H1 (cell line): ENCODE data around the gene GNGT2. TPM values are rescaled to one million over a fixed set of nuclear protein-coding genes. Genes with fewer than 3 reads are reported as not detected.

ENCODE experiments used
- CHD2 ChIP-seq: IDR thresholded peaks from 2 replicates; pipeline ENCODE4 v1.6.1; 2012; ENCODE audit warnings: low read length, improper control_type of control experiment
- CTBP2 ChIP-seq: IDR thresholded peaks from 2 replicates; pipeline ENCODE4 v1.7.0; 2011; ENCODE audit warnings: borderline replicate concordance, mild to moderate bottlenecking, moderate library complexity, mixed read lengths, low read length; ENCODE audit not compliant: insufficient read depth, insufficient read length
- EZH2 ChIP-seq: fragments of 200-600 bp; sonication (generic); IDR thresholded peaks from 2 replicates; pipeline ENCODE4 v1.7.1; 2012; ENCODE audit warnings: low read depth, mild to moderate bottlenecking, moderate library complexity, low read length, inconsistent platforms; ENCODE audit not compliant: severe bottlenecking
- GABPA ChIP-seq: IDR thresholded peaks from 2 replicates; pipeline ENCODE4 v1.6.1; 2011; ENCODE audit warnings: mild to moderate bottlenecking, low read length, moderate library complexity, borderline replicate concordance; ENCODE audit not compliant: insufficient read depth
- SIX5 ChIP-seq: IDR thresholded peaks from 2 replicates; pipeline ENCODE4 v1.6.1; 2011; ENCODE audit warnings: mild to moderate bottlenecking, low read depth, low read length
- TEAD4 ChIP-seq: IDR thresholded peaks from 2 replicates; pipeline ENCODE4 v1.6.1; 2012; ENCODE audit warnings: low read depth, low read length, inconsistent platforms, mixed read lengths
- polyA plus RNA-seq, 7 experiments: library from polyadenylated mRNA; depleted of rRNA in 3 of 7; stranded (reverse) in 5 of 7; unstranded in 2 of 7; fragments of >200 nt in 5 of 7; fragments of 200-250 nt in 2 of 7; gene quantifications; 1 replicate in 5 of 7; 2 replicates in 1 of 7; 4 replicates in 1 of 7; pipeline versions ENCODE4 v1.2.1 to v1.2.3, GENCODE V29; 2011 to 2013; ENCODE audit warnings: missing spikeins in 2 of 7, mixed read lengths in 2 of 7
- total RNA-seq: library from RNA; stranded (reverse); fragmentation: NEBNext Ultra II Directional; extraction: Animal tissue kit (Norgen Biotek cat#: 25700); gene quantifications from 2 replicates; pipeline ENCODE4 v1.2.1, GENCODE V29; 2021

GNGT2 gene
- total and polyA plus RNA-seq, 2 of the 8 experiments (the other 6 are each of a cell fraction or from before 2014, with no cell fraction given): 1.3 to 1.4 TPM

- TF ChIP-seq CTBP2: no peak
- no peak for TF ChIP-seq EZH2
- TF ChIP-seq TEAD4: no peak
- no peak for TF ChIP-seq SIX5
- no peak for TF ChIP-seq GABPA
- TF ChIP-seq CHD2: no peak
These were observed 47.5 kb downstream of the GNGT2 start (continued) for GRCh38 chr17:49162866-49163265.
